ENCODE results near the gene TBL1Y. TPM values are rescaled to one million over a fixed set of nuclear protein-coding genes. Genes with fewer than 3 reads are reported as not detected.
"Not testable (repeated sequence)": the region's sequence is repeated elsewhere in the genome, so short reads cannot be mapped to it uniquely, and the experiment has no call there.

TBL1Y gene
- total and polyA plus RNA-seq, 2 donors (not counting 1 experiment from before 2014, with no cell fraction given), result not detected

DNA sequence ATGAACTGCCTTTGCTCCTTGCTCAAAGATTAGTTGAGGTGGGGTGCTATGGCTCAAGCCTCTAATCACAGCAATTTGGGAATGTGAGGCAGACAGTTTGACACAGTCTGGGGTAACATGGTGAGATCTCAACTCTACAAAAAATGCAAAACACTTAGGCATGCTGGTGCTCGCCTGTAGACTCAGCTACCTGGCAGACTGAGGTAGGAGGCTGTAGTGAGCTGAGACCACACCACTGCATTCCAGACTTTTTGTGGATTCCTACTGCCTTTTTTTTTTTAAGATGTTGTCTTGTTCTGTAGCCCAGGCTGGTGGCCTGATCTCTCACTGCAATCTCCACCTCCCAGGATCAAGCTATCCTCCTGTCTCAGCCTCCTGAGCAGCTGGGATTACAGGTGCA lies 2.9 kb upstream of the TBL1Y start:
- H3K4me3 Mint-ChIP-seq, result no peak overlapping the region
- H3K27me3 ChIP-seq (replicated peaks in 1 of 4; ENCODE audit: control extremely low read depth in 1 of 4, control insufficient read depth in 3 of 4, insufficient read depth in 4 of 4, low read length in 3 of 4), result peaks cover 0 to 8% (median 0%) of the 10 kb centered on the region in 4 experiments
- no peak for ATAC-seq (ENCODE audit: low read depth)
- ChIA-PET CTCF (no interaction called here), POLR2A (no interaction called here)
- no peak for TF ChIP-seq EZH2 (IDR thresholded peaks at IDR 0.05; ENCODE audit: borderline replicate concordance, insufficient read depth, low read depth, low read length, poor library complexity, severe bottlenecking)
- TF ChIP-seq, protein P1, sequence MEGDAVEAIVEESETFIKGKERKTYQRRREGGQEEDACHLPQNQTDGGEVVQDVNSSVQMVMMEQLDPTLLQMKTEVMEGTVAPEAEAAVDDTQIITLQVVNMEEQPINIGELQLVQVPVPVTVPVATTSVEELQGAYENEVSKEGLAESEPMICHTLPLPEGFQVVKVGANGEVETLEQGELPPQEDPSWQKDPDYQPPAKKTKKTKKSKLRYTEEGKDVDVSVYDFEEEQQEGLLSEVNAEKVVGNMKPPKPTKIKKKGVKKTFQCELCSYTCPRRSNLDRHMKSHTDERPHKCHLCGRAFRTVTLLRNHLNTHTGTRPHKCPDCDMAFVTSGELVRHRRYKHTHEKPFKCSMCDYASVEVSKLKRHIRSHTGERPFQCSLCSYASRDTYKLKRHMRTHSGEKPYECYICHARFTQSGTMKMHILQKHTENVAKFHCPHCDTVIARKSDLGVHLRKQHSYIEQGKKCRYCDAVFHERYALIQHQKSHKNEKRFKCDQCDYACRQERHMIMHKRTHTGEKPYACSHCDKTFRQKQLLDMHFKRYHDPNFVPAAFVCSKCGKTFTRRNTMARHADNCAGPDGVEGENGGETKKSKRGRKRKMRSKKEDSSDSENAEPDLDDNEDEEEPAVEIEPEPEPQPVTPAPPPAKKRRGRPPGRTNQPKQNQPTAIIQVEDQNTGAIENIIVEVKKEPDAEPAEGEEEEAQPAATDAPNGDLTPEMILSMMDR (IDR thresholded peaks at IDR 0.05), result no peak
- H3K4me2 ChIP-seq (replicated peaks; ENCODE audit: low read depth, low read length, poor library complexity, severe bottlenecking), result no peak overlapping the region
- H3K4me1 Mint-ChIP-seq, result peaks cover 3% of the 10 kb centered on the region
- no peak overlapping the region for H3K9ac ChIP-seq (ENCODE audit: low read length)
- H4K20me1 ChIP-seq (ENCODE audit: control insufficient read depth, insufficient read depth, low read length, poor library complexity, severe bottlenecking), result no peaks in the 10 kb centered on the region
- H3K36me3 ChIP-seq (replicated peaks in 1 of 2; ENCODE audit: control extremely low read depth in 1 of 2, control insufficient read depth in 1 of 2, extremely low read depth in 1 of 2, insufficient read depth in 2 of 2, low read length in 1 of 2), result no peaks in the 10 kb centered on the region
- no peaks in the 10 kb centered on the region for H3K4me1 ChIP-seq (ENCODE audit: control insufficient read depth in 2 of 2, insufficient read depth in 2 of 2, low read length in 2 of 2)
- H3K9me3 ChIP-seq (ENCODE audit: control extremely low read depth in 1 of 3, control insufficient read depth in 2 of 3, insufficient read depth in 1 of 3, low read length in 2 of 3), result no peaks in the 10 kb centered on the region
- no CpG with 5 or more reads among the region's 1 CpG for WGBS (ENCODE audit: insufficient coverage)
- H3K27me3 Mint-ChIP-seq, result peaks cover 15% of the 10 kb centered on the region
- no peak overlapping the region for H3K27ac ChIP-seq (ENCODE audit: low read length in 2 of 2)
- no peak overlapping the region for H3K27ac Mint-ChIP-seq
- no peaks in the 10 kb centered on the region for H3K9me3 Mint-ChIP-seq (ENCODE audit: insufficient read depth)
- H3K79me2 ChIP-seq (ENCODE audit: control insufficient read depth, insufficient read depth, low read length), result no peaks in the 10 kb centered on the region
- intact Hi-C loops (cut with micrococcal nuclease), result no loop called here
- no peak for DNase-seq
- H2AFZ ChIP-seq (ENCODE audit: insufficient read depth, low read depth, low read length, poor library complexity, severe bottlenecking), result no peak overlapping the region
- no peak overlapping the region for H3K4me3 ChIP-seq (ENCODE audit: control extremely low read depth in 1 of 5, extremely low read depth in 1 of 5, insufficient read depth in 1 of 5, low read depth in 2 of 5, low read length in 4 of 5)

DNA sequence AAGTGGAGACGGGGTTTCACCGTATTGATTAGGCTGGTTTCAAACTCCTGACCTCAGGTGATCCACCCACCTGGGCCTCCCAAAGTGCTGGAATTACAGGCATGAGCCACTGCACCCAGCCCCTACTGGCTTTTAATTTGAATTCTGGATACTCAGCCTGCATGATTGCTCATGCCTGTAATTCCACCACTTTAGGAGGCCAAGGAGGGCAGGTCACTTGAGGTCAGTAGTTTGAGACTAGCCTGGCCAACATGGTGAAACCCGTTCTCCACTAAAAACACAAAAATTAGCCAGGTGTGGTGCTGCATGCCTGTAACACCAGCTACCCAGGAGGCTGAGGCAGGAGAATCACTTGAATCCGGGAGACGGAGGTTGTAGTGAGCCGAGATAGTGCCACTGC lies 2.5 kb upstream of the TBL1Y start:
- peaks cover 18% of the 10 kb centered on the region for H3K27me3 Mint-ChIP-seq
- H3K27me3 ChIP-seq (replicated peaks in 1 of 4; ENCODE audit: control extremely low read depth in 1 of 4, control insufficient read depth in 3 of 4, insufficient read depth in 4 of 4, low read length in 3 of 4); H3K36me3 ChIP-seq (replicated peaks in 1 of 2; ENCODE audit: control extremely low read depth in 1 of 2, control insufficient read depth in 1 of 2, extremely low read depth in 1 of 2, insufficient read depth in 2 of 2, low read length in 1 of 2); intact Hi-C loops (cut with micrococcal nuclease); H3K27ac ChIP-seq (ENCODE audit: low read length in 2 of 2); H3K4me2 ChIP-seq (replicated peaks; ENCODE audit: low read depth, low read length, poor library complexity, severe bottlenecking); H3K4me1 Mint-ChIP-seq; H3K79me2 ChIP-seq (ENCODE audit: control insufficient read depth, insufficient read depth, low read length); CTCF ChIA-PET; H2AFZ ChIP-seq (ENCODE audit: insufficient read depth, low read depth, low read length, poor library complexity, severe bottlenecking); H3K9me3 Mint-ChIP-seq (ENCODE audit: insufficient read depth); H3K9ac ChIP-seq (ENCODE audit: low read length); H3K27ac Mint-ChIP-seq; H3K4me1 ChIP-seq (ENCODE audit: control insufficient read depth in 2 of 2, insufficient read depth in 2 of 2, low read length in 2 of 2); ATAC-seq (ENCODE audit: low read depth); H3K4me3 Mint-ChIP-seq; H3K9me3 ChIP-seq (ENCODE audit: control extremely low read depth in 1 of 3, control insufficient read depth in 2 of 3, insufficient read depth in 1 of 3, low read length in 2 of 3); H4K20me1 ChIP-seq (ENCODE audit: control insufficient read depth, insufficient read depth, low read length, poor library complexity, severe bottlenecking); POLR2A ChIA-PET; H3K4me3 ChIP-seq (ENCODE audit: control extremely low read depth in 1 of 5, extremely low read depth in 1 of 5, insufficient read depth in 1 of 5, low read depth in 2 of 5, low read length in 4 of 5); DNase-seq: not testable (repeated sequence)
- WGBS (ENCODE audit: insufficient coverage), result 67% methylated on average over 1 of the region's 6 CpGs
